HCT116 (cell line): ENCODE measurements around the gene STK4. TPM values are rescaled to one million over a fixed set of nuclear protein-coding genes. Genes with fewer than 3 reads are reported as not detected.

ENCODE experiments used
- ATAC-seq: fragments of 200-7000 bp; cut with Tn5 transposase; 2 replicates; pipeline ENCODE4 v1.9.1; 2020; ENCODE audit warnings: mild to moderate bottlenecking, moderate library complexity
- BruUV-seq: library from RNA; stranded (reverse); fragments of 400-500 nt; replicated peaks from 2 replicates; lab custom pipeline; 2021; lab: Mats Ljungman, UMichigan
- CTCF ChIA-PET: fragments of 300-600 bp; sonication (Branson Sonifier 250); formaldehyde crosslinking; loops from one replicate; lab custom pipeline; 2021; ENCODE audit warnings: antibody characterized with exemption; lab: Charles Lee
- POLR2A ChIA-PET: fragments of 300-600, 350-600 bp; sonication (Branson Sonifier 250); formaldehyde crosslinking; loops from one replicate; lab custom pipeline; 2021; ENCODE audit warnings: antibody characterized with exemption; lab: Charles Lee
- RAD21 ChIA-PET, 2 experiments: fragments of 300-600 bp; sonication (Branson Sonifier 250); formaldehyde crosslinking; loops; one replicate each; lab custom pipeline; 2023; ENCODE audit warnings: low total read pairs in 2 of 2; ENCODE audit not compliant: uncharacterized antibody in 2 of 2, unreplicated experiment in 2 of 2, low non-redundant PET in 1 of 2; lab: Charles Lee
- DNase-seq: peaks from one replicate; pipeline ENCODE4 v3.0.0-alpha.2; 2010; ENCODE audit warnings: low read depth, low spot score
- H2AFZ ChIP-seq: fragments of 200-600 bp; shearing (Covaris generic), sonication (generic); 2 replicates; pipeline ENCODE4 v1.6.1; 2017; ENCODE audit warnings: low read depth, mixed run types, mixed read lengths, antibody characterized with exemption, low read length; ENCODE audit not compliant: poor library complexity, severe bottlenecking
- H3K27ac ChIP-seq: 2 replicates; pipeline ENCODE4 v1.5.1; 2012; ENCODE audit warnings: low read depth, low read length
- H3K27me3 ChIP-seq: fragments of 200-600 bp; sonication (generic); 2 replicates; pipeline ENCODE4 v1.6.1; 2016; ENCODE audit warnings: mixed run types, low read length, mixed read lengths; ENCODE audit not compliant: insufficient read depth
- H3K36me3 ChIP-seq, 2 experiments: fragments of 200-500 bp in 1 of 2; fragments of 200-600 bp in 1 of 2; sonication (Bioruptor generic) in 1 of 2; sonication (generic) in 1 of 2; 2 replicates each; pipeline versions ENCODE4 v1.5.1 to v1.6.1; 2014 to 2016; ENCODE audit warnings: low read length in 2 of 2, inconsistent platforms in 1 of 2, mixed read lengths in 1 of 2, mixed run types in 1 of 2; ENCODE audit not compliant: insufficient read depth in 2 of 2, control insufficient read depth in 1 of 2
- H3K4me1 ChIP-seq, 2 experiments: fragments of 200-600 bp in 1 of 2; sonication (generic) in 1 of 2; 2 replicates each; pipeline versions ENCODE4 v1.5.1 to v1.6.1; 2012 to 2017; ENCODE audit warnings: low read length in 2 of 2, inconsistent platforms in 1 of 2, mild to moderate bottlenecking in 1 of 2, mixed read lengths in 1 of 2, mixed run types in 1 of 2, moderate library complexity in 1 of 2; ENCODE audit not compliant: insufficient read depth in 2 of 2, control insufficient read depth in 1 of 2
- H3K4me2 ChIP-seq: fragments of 200-600 bp; sonication (generic); 2 replicates; pipeline ENCODE4 v1.6.1; 2017; ENCODE audit warnings: mixed run types, low read length, mixed read lengths
- H3K4me3 ChIP-seq, 2 experiments: fragments of 200-600 bp in 1 of 2; sonication (generic) in 1 of 2; replicated peaks in 1 of 2; 2 replicates each; pipeline ENCODE4 v1.5.1; 2011 to 2016; ENCODE audit warnings: low read length in 2 of 2, control low read depth in 1 of 2, low read depth in 1 of 2, mild to moderate bottlenecking in 1 of 2, mixed read lengths in 1 of 2, mixed run types in 1 of 2
- H3K79me2 ChIP-seq: fragments of 200-600 bp; sonication (generic); 2 replicates; pipeline ENCODE4 v1.6.1; 2017; ENCODE audit warnings: mild to moderate bottlenecking, mixed run types, low read length, moderate library complexity, mixed read lengths; ENCODE audit not compliant: insufficient read depth
- H3K9ac ChIP-seq: fragments of 200-600 bp; sonication (generic); 2 replicates; pipeline ENCODE4 v1.6.1; 2016; ENCODE audit warnings: low read length, mixed read lengths
- H3K9me2 ChIP-seq: fragments of 200-600 bp; sonication (generic), shearing (Covaris generic); 2 replicates; pipeline ENCODE4 v1.6.1; 2017; ENCODE audit warnings: mixed run types, mild to moderate bottlenecking, moderate library complexity; ENCODE audit not compliant: insufficient read depth
- H3K9me3 ChIP-seq, 2 experiments: fragments of 200-500 bp in 1 of 2; fragments of 200-600 bp in 1 of 2; sonication (Bioruptor generic) in 1 of 2; sonication (generic) in 1 of 2; 2 replicates each; pipeline ENCODE4 v1.6.1; 2014 to 2017; ENCODE audit warnings: low read length in 2 of 2, mixed read lengths in 2 of 2, inconsistent platforms in 1 of 2, low read depth in 1 of 2, mild to moderate bottlenecking in 1 of 2, mixed run types in 1 of 2, moderate library complexity in 1 of 2; ENCODE audit not compliant: control insufficient read depth in 1 of 2, insufficient read depth in 1 of 2
- H4K20me1 ChIP-seq: fragments of 200-600 bp; sonication (generic), shearing (Covaris generic); 2 replicates; pipeline ENCODE4 v1.6.1; 2017; ENCODE audit warnings: mixed run types, mild to moderate bottlenecking, moderate library complexity; ENCODE audit not compliant: insufficient read depth
- CEBPB ChIP-seq: IDR thresholded peaks from 2 replicates; pipeline ENCODE4 v1.6.1; 2012; ENCODE audit warnings: low read depth
- EZH2 ChIP-seq: fragments of 200-600 bp; sonication (generic); IDR thresholded peaks from 2 replicates; pipeline ENCODE4 v1.6.1; 2017; ENCODE audit warnings: antibody characterized with exemption, mixed run types
- EZH2phosphoT487 ChIP-seq: fragments of 200-600 bp; IDR thresholded peaks from 2 replicates; pipeline ENCODE4 v1.6.1; 2018; ENCODE audit warnings: antibody characterized with exemption, borderline replicate concordance
- FOSL1 ChIP-seq: IDR thresholded peaks from 2 replicates; pipeline ENCODE4 v1.6.1; 2012; ENCODE audit warnings: low read depth
- POLR2AphosphoS5 ChIP-seq: IDR thresholded peaks from 2 replicates; pipeline ENCODE4 v1.6.1; 2011; ENCODE audit warnings: mild to moderate bottlenecking, low read depth, low read length, moderate library complexity
- RAD21 ChIP-seq: IDR thresholded peaks from 2 replicates; pipeline ENCODE4 v1.6.1; 2012; ENCODE audit warnings: low read depth, mild to moderate bottlenecking
- REST ChIP-seq: IDR thresholded peaks from 2 replicates; pipeline ENCODE4 v1.6.1; 2012; ENCODE audit warnings: low read depth
- SP1 ChIP-seq: IDR thresholded peaks from 2 replicates; pipeline ENCODE4 v1.6.1; 2012; ENCODE audit warnings: low read depth
- TCF7L2 ChIP-seq: IDR thresholded peaks from 2 replicates; pipeline ENCODE4 v1.7.0; 2011; ENCODE audit warnings: borderline replicate concordance, inconsistent platforms; ENCODE audit not compliant: insufficient read depth, insufficient read length; ENCODE audit errors: extremely low read depth
- ZFX ChIP-seq: fragments of 450-650 bp; IDR thresholded peaks from 2 replicates; pipeline ENCODE4 v1.6.1; 2017
- intact Hi-C: fragments of 100-400 bp; cut with micrococcal nuclease; formaldehyde crosslinking; loops from 2 replicates; pipeline ENCODE4 v1.10.0; 2022
- total RNA-seq: library from RNA; stranded (reverse); gene quantifications from one replicate; pipeline ENCODE4 v1.2.1, GENCODE V29; 2021; ENCODE audit not compliant: unreplicated experiment
- TF ChIP-seq, protein P1 (sequence below): IDR thresholded peaks from 2 replicates; pipeline ENCODE4 v1.6.1; 2012

Gene STK4
- total RNA-seq, 1 experiment from 2014 or later = 45.4 TPM

DNA sequence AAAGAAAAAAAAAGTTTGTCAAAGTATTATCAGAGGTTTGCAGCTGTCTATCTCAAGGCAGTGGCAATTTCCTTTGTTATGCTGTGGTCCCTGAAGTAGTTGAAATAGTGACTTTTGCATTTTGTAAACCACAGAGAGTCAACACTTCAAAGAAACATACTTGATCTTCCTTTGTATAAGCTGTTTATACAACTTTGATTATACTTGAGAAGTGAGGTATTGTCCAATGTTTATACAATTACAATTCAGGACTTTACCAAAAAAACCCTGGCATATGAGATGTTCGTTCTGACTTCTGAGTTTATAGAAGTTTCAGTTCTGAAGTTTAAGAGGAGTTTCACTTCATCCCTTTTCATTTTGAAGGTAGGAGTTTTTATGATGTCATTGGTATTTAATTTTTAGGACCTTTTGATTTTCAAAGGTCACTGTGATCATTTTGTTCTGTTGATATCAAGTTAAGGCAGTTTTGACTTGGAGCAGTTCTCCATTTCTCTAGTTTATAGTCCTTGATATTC lies 4.0 kb downstream of the STK4 start:
- intact Hi-C loops = no loop called here
- Histone ChIP-seq H3K4me2 (no peak overlapping the region), H3K79me2 (peaks cover 52% of the 10 kb centered on the region), H3K4me1 (peaks cover 4 to 18% of the 10 kb centered on the region in 2 experiments; a peak in 3 of 4 replicates), H2AFZ (no peak overlapping the region), H3K9me2 (no peaks in the 10 kb centered on the region)
- no peak for DNase-seq
- no peak for TF ChIP-seq POLR2AphosphoS5
- no peak for TF ChIP-seq TCF7L2
- TF ChIP-seq, protein P1, sequence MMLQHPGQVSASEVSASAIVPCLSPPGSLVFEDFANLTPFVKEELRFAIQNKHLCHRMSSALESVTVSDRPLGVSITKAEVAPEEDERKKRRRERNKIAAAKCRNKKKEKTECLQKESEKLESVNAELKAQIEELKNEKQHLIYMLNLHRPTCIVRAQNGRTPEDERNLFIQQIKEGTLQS = no peak
- no peak for TF ChIP-seq EZH2phosphoT487
- no peak for TF ChIP-seq RAD21
- TF ChIP-seq REST = no peak
- no peak for TF ChIP-seq ZFX
- TF ChIP-seq EZH2 = no peak
- no peak for TF ChIP-seq CEBPB
- TF ChIP-seq SP1 = no peak
- no peak for TF ChIP-seq FOSL1
- TF ChIP-seq, all 23 proteins: peak for 0
- Histone ChIP-seq H3K27ac (no peak overlapping the region), H3K36me3 (peaks cover 22 to 29% of the 10 kb centered on the region in 2 experiments; a peak in 3 of 4 replicates), H3K9ac (no peak overlapping the region), H3K27me3 (no peaks in the 10 kb centered on the region), H4K20me1 (peaks cover 4% of the 10 kb centered on the region; the same call in 1 of the 2 replicates), H3K9me3 (no peaks in the 10 kb centered on the region), H3K4me3 (no peak overlapping the region)
- no TSS peak for BruUV-seq
- ChIA-PET CTCF (no interaction called here), RAD21 (no interaction called here), POLR2A (no interaction called here)
- no peak for ATAC-seq
